ENCODE results near the gene DCTPP1.

DNA sequence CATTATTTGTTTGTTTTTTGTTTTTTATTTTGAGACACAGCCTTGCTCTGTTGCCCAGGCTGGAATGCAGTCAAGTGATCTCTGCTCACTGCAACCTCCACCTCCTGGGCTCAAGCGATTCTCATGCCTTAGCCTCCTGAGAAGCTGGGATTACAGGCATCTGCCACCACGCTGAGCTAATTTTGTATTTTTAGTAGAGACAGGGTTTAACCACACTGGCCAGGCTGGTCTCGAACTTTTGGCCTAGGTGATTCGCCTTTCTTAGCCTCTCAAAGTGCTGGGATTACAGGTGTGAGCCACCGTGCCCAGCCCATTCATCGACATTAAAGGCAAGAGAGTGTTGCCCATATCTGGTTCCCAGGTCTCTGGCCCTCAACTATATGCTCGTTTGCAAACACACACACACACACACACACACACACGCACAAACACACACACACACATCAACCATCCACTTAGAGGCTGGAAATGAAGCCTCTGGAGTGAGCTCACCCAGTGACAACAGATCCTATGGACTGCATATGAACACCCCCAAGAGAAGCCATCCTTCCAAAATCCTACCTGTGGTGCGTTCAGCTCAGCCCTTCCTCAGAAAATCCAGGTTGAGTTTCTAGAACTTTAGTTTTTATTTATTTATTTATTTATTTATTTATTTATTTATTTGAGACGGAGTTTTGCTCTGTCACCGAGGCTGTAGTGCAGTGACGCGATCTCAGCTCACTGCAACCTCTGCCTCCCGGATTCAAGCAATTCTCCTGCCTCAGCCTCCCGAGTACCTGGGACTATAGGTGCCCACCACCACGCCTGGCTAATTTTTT lies 28.1 kb upstream of the DCTPP1 start:
- TF ChIP-seq, protein P1, sequence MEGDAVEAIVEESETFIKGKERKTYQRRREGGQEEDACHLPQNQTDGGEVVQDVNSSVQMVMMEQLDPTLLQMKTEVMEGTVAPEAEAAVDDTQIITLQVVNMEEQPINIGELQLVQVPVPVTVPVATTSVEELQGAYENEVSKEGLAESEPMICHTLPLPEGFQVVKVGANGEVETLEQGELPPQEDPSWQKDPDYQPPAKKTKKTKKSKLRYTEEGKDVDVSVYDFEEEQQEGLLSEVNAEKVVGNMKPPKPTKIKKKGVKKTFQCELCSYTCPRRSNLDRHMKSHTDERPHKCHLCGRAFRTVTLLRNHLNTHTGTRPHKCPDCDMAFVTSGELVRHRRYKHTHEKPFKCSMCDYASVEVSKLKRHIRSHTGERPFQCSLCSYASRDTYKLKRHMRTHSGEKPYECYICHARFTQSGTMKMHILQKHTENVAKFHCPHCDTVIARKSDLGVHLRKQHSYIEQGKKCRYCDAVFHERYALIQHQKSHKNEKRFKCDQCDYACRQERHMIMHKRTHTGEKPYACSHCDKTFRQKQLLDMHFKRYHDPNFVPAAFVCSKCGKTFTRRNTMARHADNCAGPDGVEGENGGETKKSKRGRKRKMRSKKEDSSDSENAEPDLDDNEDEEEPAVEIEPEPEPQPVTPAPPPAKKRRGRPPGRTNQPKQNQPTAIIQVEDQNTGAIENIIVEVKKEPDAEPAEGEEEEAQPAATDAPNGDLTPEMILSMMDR (IDR thresholded peaks at IDR 0.05; ENCODE audit: extremely low read depth in 1 of 2, insufficient read depth in 1 of 2, low read depth in 1 of 2, low read length in 2 of 2) = no peak
- no peak for TF ChIP-seq EZH2 (IDR thresholded peaks at IDR 0.05; ENCODE audit: borderline replicate concordance, low read depth, low read length, severe bottlenecking)
- no peak for TF ChIP-seq POLR2AphosphoS5 (IDR thresholded peaks at IDR 0.05; ENCODE audit: insufficient read depth, low read depth, low read length)
- TF ChIP-seq POLR2A (IDR thresholded peaks at IDR 0.05; ENCODE audit: low read depth, low read length) = no peak

All from endothelial cell of umbilical vein (primary cell).